ENCODE results near the gene IL18R1. TPM values are rescaled to one million over a fixed set of nuclear protein-coding genes. Genes with fewer than 3 reads are reported as not detected.

The IL18R1 gene
- total and polyA plus RNA-seq, 2 donors (not counting 3 experiments of a cell fraction or from before 2014, with no cell fraction given): 2.9 to 3.6 TPM

GRCh38 chr2:102427249-102427648 is 71.7 kb downstream of the IL18R1 start:
- Histone ChIP-seq H3K9ac (replicated peaks; ENCODE audit: extremely low read depth, insufficient read depth, low read length) (no peak overlapping the region), H3K27ac (ENCODE audit: insufficient read depth, low read depth, low read length) (no peak overlapping the region), H3K36me3 (ENCODE audit: control insufficient read depth in 2 of 2, extremely low read depth in 1 of 2, insufficient read depth in 2 of 2, low read length in 2 of 2) (no peaks in the 10 kb centered on the region), H3K27me3 (ENCODE audit: control insufficient read depth in 2 of 2, insufficient read depth in 2 of 2, low read length in 2 of 2) (peaks cover 2 to 4% of the 10 kb centered on the region in 2 experiments), H3K4me3 (replicated peaks in 1 of 3; ENCODE audit: insufficient read depth in 1 of 3, low read depth in 1 of 3, low read length in 3 of 3) (no peak overlapping the region), H3K9me1 (replicated peaks; ENCODE audit: control insufficient read depth, extremely low read depth, insufficient read depth, low read length) (no peaks in the 10 kb centered on the region), H3K9me3 (replicated peaks; ENCODE audit: control insufficient read depth, insufficient read depth, low read length) (no peaks in the 10 kb centered on the region), H3K4me1 (ENCODE audit: control insufficient read depth, extremely low read depth, insufficient read depth, low read length) (no peaks in the 10 kb centered on the region), H4K20me1 (replicated peaks; ENCODE audit: control insufficient read depth, extremely low read depth, insufficient read depth, low read length) (no peaks in the 10 kb centered on the region), H2AFZ (ENCODE audit: low read depth, low read length) (no peak overlapping the region), H3K79me2 (ENCODE audit: control insufficient read depth, insufficient read depth, low read length) (no peaks in the 10 kb centered on the region), H3K4me2 (ENCODE audit: insufficient read depth, low read length) (no peak overlapping the region)
- ChIA-PET CTCF (interaction anchor here (1.1 kb wide), 2 partner anchors 17 to 187 kb away, joined by 4 read pairs; no protein-coding TSS in a partner anchor), POLR2A (no interaction called here)
- dilution Hi-C loops (cut with MboI; ENCODE audit: extremely low pct_ligation_motif_present, low sequenced_read_pairs): no loop called here
- DNase-seq (ENCODE audit: low read depth, low spot score) (no peak), FAIRE-seq (no peak)
- TF ChIP-seq POLR2AphosphoS5 (IDR thresholded peaks at IDR 0.05; ENCODE audit: insufficient read depth, low read depth, low read length) (no peak), GATA2 (IDR thresholded peaks at IDR 0.05; ENCODE audit: insufficient read depth, insufficient read length, low read depth, low read length) (no peak), MAX (IDR thresholded peaks at IDR 0.05; ENCODE audit: insufficient read depth, insufficient read length) (no peak), EZH2 (IDR thresholded peaks at IDR 0.05; ENCODE audit: borderline replicate concordance, low read depth, low read length, severe bottlenecking) (no peak)
- intact Hi-C loops (cut with micrococcal nuclease): no loop called here
- no TSS peak for BruUV-seq (replicated peaks)

- no peak overlapping the region for H3K4me3 ChIP-seq (replicated peaks in 1 of 3; ENCODE audit: insufficient read depth in 1 of 3, low read depth in 1 of 3, low read length in 3 of 3)
- H2AFZ ChIP-seq (ENCODE audit: low read depth, low read length): no peak overlapping the region
- ChIA-PET CTCF (no interaction called here), POLR2A (no interaction called here)
- no peak overlapping the region for H3K9ac ChIP-seq (replicated peaks; ENCODE audit: extremely low read depth, insufficient read depth, low read length)
- H4K20me1 ChIP-seq (replicated peaks; ENCODE audit: control insufficient read depth, extremely low read depth, insufficient read depth, low read length): no peaks in the 10 kb centered on the region
- FAIRE-seq: no peak
- H3K27me3 ChIP-seq (ENCODE audit: control insufficient read depth in 2 of 2, insufficient read depth in 2 of 2, low read length in 2 of 2): peaks cover 2 to 4% of the 10 kb centered on the region in 2 experiments
- TF ChIP-seq POLR2A (IDR thresholded peaks at IDR 0.05; ENCODE audit: low read depth, low read length): no peak
- no peak overlapping the region for H3K4me2 ChIP-seq (ENCODE audit: insufficient read depth, low read length)
- no peaks in the 10 kb centered on the region for H3K4me1 ChIP-seq (ENCODE audit: control insufficient read depth, extremely low read depth, insufficient read depth, low read length)
- dilution Hi-C loops (cut with MboI; ENCODE audit: extremely low pct_ligation_motif_present, low sequenced_read_pairs): no loop called here
- DNase-seq (ENCODE audit: low read depth, low spot score): no peak
- no peak overlapping the region for H3K27ac ChIP-seq (ENCODE audit: insufficient read depth, low read depth, low read length)
- intact Hi-C loops (cut with micrococcal nuclease): no loop called here
- no TSS peak for BruUV-seq (replicated peaks)
- no peaks in the 10 kb centered on the region for H3K9me1 ChIP-seq (replicated peaks; ENCODE audit: control insufficient read depth, extremely low read depth, insufficient read depth, low read length)
- H3K9me3 ChIP-seq (replicated peaks; ENCODE audit: control insufficient read depth, insufficient read depth, low read length): no peaks in the 10 kb centered on the region
- no peaks in the 10 kb centered on the region for H3K36me3 ChIP-seq (ENCODE audit: control insufficient read depth in 2 of 2, extremely low read depth in 1 of 2, insufficient read depth in 2 of 2, low read length in 2 of 2)
- H3K79me2 ChIP-seq (ENCODE audit: control insufficient read depth, insufficient read depth, low read length): no peaks in the 10 kb centered on the region
Observed at GRCh38 chr2:102428573-102428972, 73.0 kb downstream of the IL18R1 start.

Data from endothelial cell of umbilical vein (primary cell).